SU-DHL-6 (cell line): ENCODE data around the gene PPM1H.

Experiments
- CTCF ChIP-seq: fragments of 200-600 bp; sonication (generic); IDR thresholded peaks from one replicate; pipeline ENCODE4 v1.5.1; 2017; ENCODE audit warnings: antibody characterized with exemption, mild to moderate bottlenecking, low read length, moderate library complexity; ENCODE audit not compliant: insufficient read depth, poor library complexity, severe bottlenecking
- EZH2phosphoT487 ChIP-seq: fragments of 200-600 bp; sonication (generic), shearing (Covaris generic); conservative IDR thresholded peaks from 2 replicates; pipeline ENCODE4 v1.6.1; 2018; ENCODE audit warnings: mild to moderate bottlenecking, antibody characterized with exemption, low read length, moderate library complexity, mixed read lengths

GRCh38 chr12:62694116-62694515 lies 240.8 kb downstream of the PPM1H start:
- TF ChIP-seq CTCF (no peak), EZH2phosphoT487 (no peak)
